Activated naive CD4-positive, alpha-beta T cell treated with anti-CD3 and anti-CD28 coated beads, Interleukin-2, amount 50 U/mL, for 24 hours (primary cell): ENCODE results near the gene B3GAT2.
"Not testable (repeated sequence)": the region's sequence is repeated elsewhere in the genome, so short reads cannot be mapped to it uniquely, and the experiment has no call there.

ENCODE experiments used
- H3K27ac Mint-ChIP-seq: one replicate; pipeline ENCODE4 v1.8.0; 2021; ENCODE audit warnings: mild to moderate bottlenecking, mixed read lengths
- H3K27me3 Mint-ChIP-seq: one replicate; pipeline ENCODE4 v1.8.0; 2021; ENCODE audit warnings: mixed read lengths
- H3K36me3 Mint-ChIP-seq: one replicate; pipeline ENCODE4 v1.8.0; 2021; ENCODE audit warnings: mixed read lengths
- H3K4me1 Mint-ChIP-seq: one replicate; pipeline ENCODE4 v1.8.0; 2021; ENCODE audit warnings: mixed read lengths
- H3K4me3 Mint-ChIP-seq: one replicate; pipeline ENCODE4 v1.8.0; 2021; ENCODE audit warnings: mild to moderate bottlenecking, mixed read lengths
- H3K9me3 Mint-ChIP-seq: one replicate; pipeline ENCODE4 v1.8.0; 2021; ENCODE audit warnings: mixed read lengths

B3GAT2 gene

GRCh38 chr6:70952608-70953165 is 4.2 kb downstream of the B3GAT2 start:
- no peak overlapping the region for H3K27ac Mint-ChIP-seq
- H3K27me3 Mint-ChIP-seq: peaks cover 25% of the 10 kb centered on the region
- no peaks in the 10 kb centered on the region for H3K9me3 Mint-ChIP-seq
- H3K4me3 Mint-ChIP-seq: no peak overlapping the region
- peaks cover 13% of the 10 kb centered on the region for H3K4me1 Mint-ChIP-seq
- H3K36me3 Mint-ChIP-seq: no peaks in the 10 kb centered on the region

- H3K36me3 Mint-ChIP-seq, H3K27me3 Mint-ChIP-seq, H3K9me3 Mint-ChIP-seq, H3K4me3 Mint-ChIP-seq, H3K27ac Mint-ChIP-seq, H3K4me1 Mint-ChIP-seq: not testable (repeated sequence)
Observed at GRCh38 chr6:70944321-70944720, 12.5 kb downstream of the B3GAT2 start.

GRCh38 chr6:70933853-70934252 is 23.0 kb downstream of the B3GAT2 start:
- Mint-ChIP-seq H3K36me3 (no peaks in the 10 kb centered on the region), H3K9me3 (no peaks in the 10 kb centered on the region), H3K27ac (no peak overlapping the region), H3K4me3 (no peak overlapping the region), H3K27me3 (peaks cover 7% of the 10 kb centered on the region), H3K4me1 (no peaks in the 10 kb centered on the region)

GRCh38 chr6:70905742-70906141 is 51.1 kb downstream of the B3GAT2 start:
- Mint-ChIP-seq H3K36me3 (no peaks in the 10 kb centered on the region), H3K9me3 (no peaks in the 10 kb centered on the region), H3K4me3 (no peak overlapping the region), H3K27ac (no peak overlapping the region), H3K27me3 (peaks cover 14% of the 10 kb centered on the region), H3K4me1 (no peaks in the 10 kb centered on the region)

- Mint-ChIP-seq H3K4me3 (no peak overlapping the region), H3K36me3 (no peaks in the 10 kb centered on the region), H3K27me3 (peaks cover 12% of the 10 kb centered on the region), H3K9me3 (no peaks in the 10 kb centered on the region), H3K4me1 (no peaks in the 10 kb centered on the region), H3K27ac (no peak overlapping the region)
Observed at GRCh38 chr6:70903665-70904452, 53.0 kb downstream of the B3GAT2 start.

GRCh38 chr6:70901324-70901723 is 55.5 kb downstream of the B3GAT2 start:
- Mint-ChIP-seq H3K4me3 (no peak overlapping the region), H3K27ac (no peak overlapping the region), H3K27me3 (peaks cover 13% of the 10 kb centered on the region), H3K9me3 (no peaks in the 10 kb centered on the region), H3K36me3 (no peaks in the 10 kb centered on the region), H3K4me1 (no peaks in the 10 kb centered on the region)

- Mint-ChIP-seq H3K27ac (no peak overlapping the region), H3K36me3 (no peaks in the 10 kb centered on the region), H3K9me3 (no peaks in the 10 kb centered on the region), H3K4me3 (no peak overlapping the region), H3K27me3 (peaks cover 11% of the 10 kb centered on the region), H3K4me1 (no peaks in the 10 kb centered on the region)
Observed at GRCh38 chr6:70900047-70900446, 56.8 kb downstream of the B3GAT2 start.

- Mint-ChIP-seq H3K4me3 (no peak overlapping the region), H3K27ac (no peak overlapping the region), H3K36me3 (no peaks in the 10 kb centered on the region), H3K4me1 (no peaks in the 10 kb centered on the region), H3K9me3 (no peaks in the 10 kb centered on the region), H3K27me3 (peaks cover 6% of the 10 kb centered on the region)
Observed at GRCh38 chr6:70894001-70894400, 62.9 kb downstream of the B3GAT2 start.

- no peak overlapping the region for H3K27ac Mint-ChIP-seq
- H3K36me3 Mint-ChIP-seq: no peaks in the 10 kb centered on the region
- H3K4me1 Mint-ChIP-seq: no peaks in the 10 kb centered on the region
- no peaks in the 10 kb centered on the region for H3K9me3 Mint-ChIP-seq
- no peak overlapping the region for H3K4me3 Mint-ChIP-seq
- H3K27me3 Mint-ChIP-seq: peaks cover 5% of the 10 kb centered on the region
Observed at GRCh38 chr6:70889270-70889669, 67.6 kb downstream of the B3GAT2 start.

- no peak overlapping the region for H3K4me3 Mint-ChIP-seq
- H3K9me3 Mint-ChIP-seq: no peaks in the 10 kb centered on the region
- H3K4me1 Mint-ChIP-seq: no peaks in the 10 kb centered on the region
- H3K36me3 Mint-ChIP-seq: no peaks in the 10 kb centered on the region
- H3K27ac Mint-ChIP-seq: no peak overlapping the region
- H3K27me3 Mint-ChIP-seq: peaks cover 7% of the 10 kb centered on the region
Observed at GRCh38 chr6:70886661-70887060, 70.2 kb downstream of the B3GAT2 start.

GRCh38 chr6:70886071-70886470 is 70.8 kb downstream of the B3GAT2 start:
- Mint-ChIP-seq H3K27ac (no peak overlapping the region), H3K4me1 (no peaks in the 10 kb centered on the region), H3K9me3 (no peaks in the 10 kb centered on the region), H3K36me3 (no peaks in the 10 kb centered on the region), H3K4me3 (no peak overlapping the region), H3K27me3 (peaks cover 9% of the 10 kb centered on the region)

- H3K36me3 Mint-ChIP-seq: no peaks in the 10 kb centered on the region
- no peaks in the 10 kb centered on the region for H3K9me3 Mint-ChIP-seq
- H3K4me3 Mint-ChIP-seq: no peak overlapping the region
- H3K27ac Mint-ChIP-seq: no peak overlapping the region
- H3K4me1 Mint-ChIP-seq: no peaks in the 10 kb centered on the region
- H3K27me3 Mint-ChIP-seq: peaks cover 16% of the 10 kb centered on the region
Observed at GRCh38 chr6:70884074-70884983, 72.5 kb downstream of the B3GAT2 start.

GRCh38 chr6:70879496-70879895 is 77.4 kb downstream of the B3GAT2 start:
- peaks cover 31% of the 10 kb centered on the region for H3K27me3 Mint-ChIP-seq
- no peaks in the 10 kb centered on the region for H3K4me1 Mint-ChIP-seq
- no peak overlapping the region for H3K27ac Mint-ChIP-seq
- no peaks in the 10 kb centered on the region for H3K9me3 Mint-ChIP-seq
- no peaks in the 10 kb centered on the region for H3K36me3 Mint-ChIP-seq
- H3K4me3 Mint-ChIP-seq: no peak overlapping the region

- no peaks in the 10 kb centered on the region for H3K4me1 Mint-ChIP-seq
- H3K27me3 Mint-ChIP-seq: peaks cover 22% of the 10 kb centered on the region
- no peak overlapping the region for H3K4me3 Mint-ChIP-seq
- H3K27ac Mint-ChIP-seq: no peak overlapping the region
- peaks cover 8% of the 10 kb centered on the region for H3K36me3 Mint-ChIP-seq
- H3K9me3 Mint-ChIP-seq: peaks cover 16% of the 10 kb centered on the region
Observed at GRCh38 chr6:70874181-70874913, 82.5 kb downstream of the B3GAT2 start.

GRCh38 chr6:70872469-70872868 is 84.4 kb downstream of the B3GAT2 start:
- no peaks in the 10 kb centered on the region for H3K4me1 Mint-ChIP-seq
- H3K27me3 Mint-ChIP-seq: peaks cover 12% of the 10 kb centered on the region
- H3K4me3 Mint-ChIP-seq: no peak overlapping the region
- H3K27ac Mint-ChIP-seq: no peak overlapping the region
- peaks cover 8% of the 10 kb centered on the region for H3K36me3 Mint-ChIP-seq
- peaks cover 17% of the 10 kb centered on the region for H3K9me3 Mint-ChIP-seq
